CD4-positive, CD25-positive, alpha-beta regulatory T cell (primary cell): ENCODE data around the gene PSG5. TPM values are rescaled to one million over a fixed set of nuclear protein-coding genes. Genes with fewer than 3 reads are reported as not detected.
"Not testable (repeated sequence)": the region's sequence is repeated elsewhere in the genome, so short reads cannot be mapped to it uniquely, and the experiment has no call there.

Source experiments
- ATAC-seq, 2 donors: fragments of 150-1000 bp; cut with Tn5 transposase; one replicate each; pipeline ENCODE4 v1.10.0; 2021; ENCODE audit warnings: low read depth in 2 of 2, moderate number of reproducible peaks in 2 of 2, moderate library complexity in 1 of 2
- DNase-seq, 3 donors: peaks; one replicate each; pipeline versions ENCODE4 v3.0.0 to v3.0.0-alpha.2; 2012 to 2022; ENCODE audit warnings: mixed read lengths in 1 of 3
- H3K27ac ChIP-seq: one replicate; pipeline ENCODE4 v1.7.0; 2013; ENCODE audit warnings: mild to moderate bottlenecking, low read length; ENCODE audit not compliant: insufficient read depth, poor library complexity, severe bottlenecking
- H3K27me3 ChIP-seq: one replicate; pipeline ENCODE4 v1.7.0; 2013; ENCODE audit warnings: low read length; ENCODE audit not compliant: control insufficient read depth, insufficient read depth
- H3K36me3 ChIP-seq: one replicate; pipeline ENCODE4 v1.7.0; 2013; ENCODE audit warnings: mild to moderate bottlenecking, low read length, moderate library complexity; ENCODE audit not compliant: control insufficient read depth, insufficient read depth
- H3K4me1 ChIP-seq: 2 replicates; pipeline ENCODE4 v1.7.0; 2013; ENCODE audit warnings: mild to moderate bottlenecking, low read length; ENCODE audit not compliant: insufficient read depth, control insufficient read depth, poor library complexity, severe bottlenecking
- H3K4me3 ChIP-seq: one replicate; pipeline ENCODE4 v1.7.0; 2013; ENCODE audit warnings: low read depth, mild to moderate bottlenecking, low read length, moderate library complexity
- H3K9me3 ChIP-seq, 2 experiments: 1 replicate in 1 of 2; 2 replicates in 1 of 2; pipeline ENCODE4 v1.7.0; 2013; ENCODE audit warnings: low read length in 2 of 2, mild to moderate bottlenecking in 1 of 2, moderate library complexity in 1 of 2; ENCODE audit not compliant: control insufficient read depth in 2 of 2
- H3K27ac Mint-ChIP-seq, 3 donors: one replicate each; pipeline ENCODE4 v1.8.0; 2020 to 2022; ENCODE audit warnings: mild to moderate bottlenecking in 3 of 3, mixed read lengths in 3 of 3, moderate library complexity in 2 of 3
- H3K27me3 Mint-ChIP-seq: one replicate; pipeline ENCODE4 v1.8.0; 2022; ENCODE audit warnings: mild to moderate bottlenecking, mixed read lengths
- H3K36me3 Mint-ChIP-seq: one replicate; pipeline ENCODE4 v1.8.0; 2020; ENCODE audit warnings: mixed read lengths
- H3K4me1 Mint-ChIP-seq, 4 donors: one replicate each; pipeline ENCODE4 v1.8.0; 2020 to 2022; ENCODE audit warnings: mixed read lengths in 4 of 4, mild to moderate bottlenecking in 1 of 4
- H3K4me3 Mint-ChIP-seq, 4 donors: one replicate each; pipeline ENCODE4 v1.8.0; 2020 to 2022; ENCODE audit warnings: mild to moderate bottlenecking in 4 of 4, mixed read lengths in 4 of 4, moderate library complexity in 3 of 4
- H3K9me3 Mint-ChIP-seq, 7 donors: one replicate each; pipeline ENCODE4 v1.8.0; 2020 to 2022; ENCODE audit warnings: mixed read lengths in 7 of 7, mild to moderate bottlenecking in 3 of 7, moderate library complexity in 2 of 7
- polyA plus RNA-seq, 4 donors: library from polyadenylated mRNA; unstranded; fragments of 300-500 nt; fragmentation: Illumina TruSeq; gene quantifications; one replicate each; pipeline ENCODE4 v1.2.3, GENCODE V29; 2021
- total RNA-seq: library from RNA; stranded (reverse); gene quantifications from one replicate; pipeline ENCODE4 v1.2.3, GENCODE V29; 2022

The PSG5 gene
- total and polyA plus RNA-seq, 5 donors from 2014 or later, result not detected

DNA sequence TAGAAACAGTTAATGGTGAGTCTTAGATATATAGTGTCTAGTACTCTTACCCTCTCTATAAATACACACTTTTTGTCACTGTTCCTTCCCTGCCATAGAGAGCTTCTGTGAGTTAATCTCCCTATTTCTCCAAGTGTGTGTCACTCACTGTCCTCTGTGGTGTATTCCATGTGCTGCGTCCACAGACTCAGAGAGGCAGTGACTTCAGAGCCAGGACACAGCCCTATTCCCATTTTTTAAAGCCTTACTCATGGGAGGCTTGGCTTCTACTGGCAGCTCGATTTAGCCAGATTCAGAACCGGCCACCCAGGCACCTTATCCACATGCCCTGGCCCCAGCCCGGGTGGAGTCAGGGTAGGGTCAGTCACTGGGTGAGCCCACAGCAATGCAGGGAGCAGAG lies 32.8 kb upstream of the PSG5 start:
- DNase-seq, H3K4me1 ChIP-seq, H3K36me3 Mint-ChIP-seq, H3K4me3 Mint-ChIP-seq, H3K27me3 Mint-ChIP-seq, H3K4me1 Mint-ChIP-seq, H3K27ac ChIP-seq, H3K9me3 ChIP-seq, H3K9me3 Mint-ChIP-seq, H3K27ac Mint-ChIP-seq, H3K27me3 ChIP-seq, H3K4me3 ChIP-seq, ATAC-seq, H3K36me3 ChIP-seq: not testable (repeated sequence)

DNA sequence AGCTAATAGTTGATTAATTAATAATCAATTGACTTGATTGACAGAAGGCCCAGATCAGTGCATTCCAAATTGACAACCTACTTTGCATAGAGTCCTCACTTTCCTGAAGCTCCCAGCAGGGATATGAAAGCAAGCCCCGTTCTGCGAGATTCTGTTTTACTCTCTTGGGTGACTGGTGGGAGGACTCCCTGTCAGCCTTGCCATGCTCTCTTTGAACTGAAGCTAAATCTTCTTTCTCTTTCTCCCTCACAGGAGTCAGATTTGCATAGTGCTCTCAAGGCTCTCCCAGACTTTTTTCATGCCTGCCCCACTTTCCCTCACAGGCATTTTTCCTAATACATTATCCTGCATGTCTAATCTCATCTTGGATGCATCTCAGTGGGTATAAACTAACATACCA lies 29.5 kb upstream of the PSG5 start:
- H3K9me3 ChIP-seq, H3K27ac Mint-ChIP-seq, H3K27me3 Mint-ChIP-seq, DNase-seq, H3K36me3 Mint-ChIP-seq, ATAC-seq, H3K27me3 ChIP-seq, H3K27ac ChIP-seq, H3K9me3 Mint-ChIP-seq, H3K36me3 ChIP-seq, H3K4me1 ChIP-seq, H3K4me3 ChIP-seq, H3K4me3 Mint-ChIP-seq, H3K4me1 Mint-ChIP-seq: not testable (repeated sequence)

GRCh38 chr19:43207991-43208390 lies 21.7 kb upstream of the PSG5 start:
- Mint-ChIP-seq H3K9me3 (no peaks in the 10 kb centered on the region), H3K4me1 (no peaks in the 10 kb centered on the region), H3K27ac (no peak overlapping the region), H3K27me3 (peaks cover 20% of the 10 kb centered on the region), H3K4me3 (no peak overlapping the region), H3K36me3 (no peaks in the 10 kb centered on the region)
- ATAC-seq (no peak), DNase-seq (no peak)
- no peak overlapping the region for H3K27ac ChIP-seq
- H3K4me3 ChIP-seq, result no peak overlapping the region
- H3K27me3 ChIP-seq, result no peaks in the 10 kb centered on the region
- H3K36me3 ChIP-seq, result no peaks in the 10 kb centered on the region
- no peaks in the 10 kb centered on the region for H3K4me1 ChIP-seq
- no peaks in the 10 kb centered on the region for H3K9me3 ChIP-seq

DNA sequence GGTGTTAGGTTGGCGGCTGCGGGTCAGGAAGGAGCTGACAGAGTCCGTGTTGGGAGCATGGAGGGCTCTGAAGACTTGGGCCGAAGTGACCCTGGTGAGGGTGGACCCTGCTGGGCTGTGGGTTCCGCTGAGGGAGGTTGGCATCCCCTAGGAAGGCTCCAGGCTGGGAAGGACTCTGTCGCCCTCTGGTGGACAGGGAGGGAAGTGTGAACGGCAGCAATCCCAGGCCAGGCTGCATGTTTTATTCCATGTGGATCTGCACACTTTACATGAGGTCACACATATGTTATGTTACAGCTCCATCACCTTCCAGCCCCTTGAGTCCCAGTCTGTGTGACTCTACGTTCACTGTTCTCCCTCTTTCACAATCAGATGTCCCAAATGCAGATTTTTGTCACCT lies 20.8 kb upstream of the PSG5 start:
- not testable (repeated sequence) for H3K4me3 Mint-ChIP-seq, H3K27ac Mint-ChIP-seq, H3K27me3 ChIP-seq, DNase-seq, ATAC-seq, H3K36me3 Mint-ChIP-seq, H3K4me1 Mint-ChIP-seq, H3K36me3 ChIP-seq, H3K4me3 ChIP-seq, H3K4me1 ChIP-seq, H3K9me3 ChIP-seq, H3K9me3 Mint-ChIP-seq, H3K27ac ChIP-seq
- H3K27me3 Mint-ChIP-seq, result peaks cover 20% of the 10 kb centered on the region

- DNase-seq, H3K36me3 Mint-ChIP-seq, H3K36me3 ChIP-seq, H3K27ac Mint-ChIP-seq, ATAC-seq, H3K4me3 Mint-ChIP-seq, H3K27ac ChIP-seq, H3K4me1 ChIP-seq, H3K9me3 ChIP-seq, H3K4me1 Mint-ChIP-seq, H3K9me3 Mint-ChIP-seq, H3K27me3 ChIP-seq, H3K4me3 ChIP-seq: not testable (repeated sequence)
- H3K27me3 Mint-ChIP-seq, result peaks cover 15% of the 10 kb centered on the region
Observed at GRCh38 chr19:43205471-43206105, 19.3 kb upstream of the PSG5 start, which contains the start of gene PSG4. TSS of gene PSG4 (minus strand) at chr19:43205638. CDS start at chr19:43205536, 102 bp downstream.

GRCh38 chr19:43203611-43204010 lies 17.3 kb upstream of the PSG5 start:
- H3K4me3 Mint-ChIP-seq, DNase-seq, ATAC-seq, H3K27ac ChIP-seq, H3K27ac Mint-ChIP-seq, H3K9me3 ChIP-seq, H3K4me3 ChIP-seq, H3K4me1 ChIP-seq, H3K27me3 ChIP-seq, H3K36me3 ChIP-seq, H3K4me1 Mint-ChIP-seq, H3K9me3 Mint-ChIP-seq, H3K36me3 Mint-ChIP-seq: not testable (repeated sequence)
- peaks cover 11% of the 10 kb centered on the region for H3K27me3 Mint-ChIP-seq

DNA sequence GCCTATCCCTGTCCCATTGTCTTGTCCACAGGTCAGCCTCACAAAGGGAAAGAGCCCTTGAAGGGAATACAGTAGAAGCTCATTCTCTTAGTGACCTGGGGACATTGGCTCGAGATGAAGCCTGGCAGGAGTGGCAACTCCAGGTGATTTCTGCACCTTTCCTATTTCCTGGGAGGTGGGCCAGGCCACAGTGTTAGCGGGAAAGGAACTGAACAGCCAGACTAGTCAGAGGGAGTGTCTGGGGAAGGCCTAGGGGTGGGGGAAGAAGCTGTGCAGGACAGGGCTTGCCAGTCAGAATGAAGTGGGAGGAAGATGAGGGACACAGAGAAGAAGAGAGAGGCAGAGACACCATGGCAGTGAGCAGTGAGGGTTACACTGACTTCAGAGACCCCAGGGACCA lies 15.6 kb upstream of the PSG5 start:
- DNase-seq, H3K9me3 ChIP-seq, H3K27ac Mint-ChIP-seq, H3K27me3 ChIP-seq, H3K36me3 ChIP-seq, H3K4me3 ChIP-seq, H3K4me1 Mint-ChIP-seq, H3K4me3 Mint-ChIP-seq, H3K4me1 ChIP-seq, H3K9me3 Mint-ChIP-seq, H3K27ac ChIP-seq, H3K36me3 Mint-ChIP-seq, ATAC-seq: not testable (repeated sequence)
- peaks cover 11% of the 10 kb centered on the region for H3K27me3 Mint-ChIP-seq

DNA sequence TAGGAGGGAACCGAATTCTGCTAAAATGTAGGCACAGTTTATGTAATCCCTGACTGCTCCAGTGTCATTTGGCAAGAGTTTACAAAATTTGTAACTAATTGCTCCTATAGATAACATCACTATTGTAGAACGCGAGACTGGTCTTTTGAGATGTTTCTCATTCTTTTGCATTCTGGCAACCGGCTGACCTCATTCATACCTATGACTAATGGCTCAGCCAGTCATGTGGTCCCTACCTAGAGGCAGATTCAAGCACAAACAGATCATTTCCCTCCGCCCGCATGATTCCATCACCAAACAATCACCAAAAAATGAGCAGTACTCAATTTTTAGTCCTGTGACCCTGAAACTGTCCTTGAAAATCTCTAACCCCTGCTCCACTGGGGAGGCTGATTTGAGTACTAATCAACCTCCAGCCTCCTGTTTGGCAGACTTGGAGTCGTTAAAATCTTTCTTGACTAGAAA lies 15.0 kb upstream of the PSG5 start:
- H3K4me3 Mint-ChIP-seq, H3K9me3 ChIP-seq, H3K27ac ChIP-seq, H3K36me3 Mint-ChIP-seq, DNase-seq, ATAC-seq, H3K27ac Mint-ChIP-seq, H3K36me3 ChIP-seq, H3K4me1 ChIP-seq, H3K9me3 Mint-ChIP-seq, H3K4me3 ChIP-seq, H3K27me3 ChIP-seq, H3K4me1 Mint-ChIP-seq: not testable (repeated sequence)
- peaks cover 11% of the 10 kb centered on the region for H3K27me3 Mint-ChIP-seq
